HG03025 (cell line): ENCODE results near the gene DDIT4.
"Not testable (repeated sequence)": the region's sequence is repeated elsewhere in the genome, so short reads cannot be mapped to it uniquely, and the experiment has no call there.

Experiments used
- ATAC-seq: cut with Tn5 transposase; IDR thresholded peaks from one replicate; pipeline ENCODE4 v1.9.1; 2021; ENCODE audit warnings: mild to moderate bottlenecking, moderate library complexity; ENCODE audit not compliant: unreplicated experiment, low FRiP score

The DDIT4 gene

GRCh38 chr10:72248468-72249151, 25.1 kb upstream of the DDIT4 start:
- ATAC-seq, result peak; percentile 78

- not testable (repeated sequence) for ATAC-seq
Measured at GRCh38 chr10:72249176-72249862, 24.4 kb upstream of the DDIT4 start.

- no peak for ATAC-seq
Measured at GRCh38 chr10:72250666-72251065, 23.1 kb upstream of the DDIT4 start.

GRCh38 chr10:72251635-72252034, 22.1 kb upstream of the DDIT4 start:
- no peak for ATAC-seq

GRCh38 chr10:72252972-72253371, 20.8 kb upstream of the DDIT4 start:
- no peak for ATAC-seq

GRCh38 chr10:72253578-72253977, 20.1 kb upstream of the DDIT4 start:
- ATAC-seq, result no peak

GRCh38 chr10:72254813-72255568, 18.7 kb upstream of the DDIT4 start:
- no peak for ATAC-seq

GRCh38 chr10:72255977-72256729, 17.6 kb upstream of the DDIT4 start:
- ATAC-seq, result no peak

- no peak for ATAC-seq
Measured at GRCh38 chr10:72257051-72257892, 16.5 kb upstream of the DDIT4 start.

- no peak for ATAC-seq
Measured at GRCh38 chr10:72258617-72259016, 15.1 kb upstream of the DDIT4 start.

- no peak for ATAC-seq
Measured at GRCh38 chr10:72259491-72260238, 14.1 kb upstream of the DDIT4 start.

- ATAC-seq, result peak; percentile 61
Measured at GRCh38 chr10:72260239-72260975, 13.3 kb upstream of the DDIT4 start.

- peak; percentile 33 for ATAC-seq
Measured at GRCh38 chr10:72260976-72261783, 12.5 kb upstream of the DDIT4 start.

- ATAC-seq, result no peak
Measured at GRCh38 chr10:72261784-72262404, 11.8 kb upstream of the DDIT4 start.

- no peak for ATAC-seq
Measured at GRCh38 chr10:72263613-72264241, 10.0 kb upstream of the DDIT4 start.

- ATAC-seq, result no peak
Measured at GRCh38 chr10:72264536-72264935, 9.2 kb upstream of the DDIT4 start.

- no peak for ATAC-seq
Measured at GRCh38 chr10:72265508-72265907, 8.2 kb upstream of the DDIT4 start.
